Suprapubic skin (tissue), 3 donors: Measurements from ENCODE around the gene NOA1.

Experiments
- CTCF ChIP-seq, 2 donors: fragments of 200-600 bp in 1 of 2; fragments of 450-650 bp in 1 of 2; sonication (generic) in 1 of 2; IDR thresholded peaks; one replicate each; pipeline ENCODE4 v1.5.1; 2016 to 2019; ENCODE audit warnings: antibody characterized with exemption in 2 of 2, mild to moderate bottlenecking in 1 of 2, moderate library complexity in 1 of 2
- POLR2AphosphoS5 ChIP-seq, 3 donors: sonication (generic); formaldehyde crosslinking; IDR thresholded peaks; one replicate each; pipeline ENCODE4 v1.6.1; 2017; ENCODE audit warnings: antibody characterized with exemption in 3 of 3

GRCh38 chr4:56959100-56959499, 18.3 kb downstream of the NOA1 start:
- no peak for TF ChIP-seq CTCF (IDR thresholded peaks at IDR 0.05)
- no peak for TF ChIP-seq POLR2AphosphoS5 (IDR thresholded peaks at IDR 0.05)
